NCI-H1694 treated with DMSO at 0.1 percent for 48 hours (cell line): ENCODE measurements around the gene DENND2A.
A peak's percentile ranks its signal among the peaks of the same experiment; 100 is the strongest.
"Not testable (repeated sequence)": the region's sequence is repeated elsewhere in the genome, so short reads cannot be mapped to it uniquely, and the experiment has no call there.

Experiments
- DNase-seq: peaks from one replicate; lab custom pipeline; 2025; lab: John Stamatoyannopoulos, UW

The DENND2A gene

GRCh38 chr7:140640727-140641523 lies at the start of gene DENND2A:
TSS of gene DENND2A (minus strand) at chr7:140640813. CDS start at chr7:140602397, 38,416 bp downstream.
- peak; percentile 28 for DNase-seq

- no peak for DNase-seq
These were observed 48.9 kb upstream of the DENND2A start for GRCh38 chr7:140689199-140690152.

GRCh38 chr7:140688341-140688740 lies 47.7 kb upstream of the DENND2A start:
- DNase-seq, result no peak

- DNase-seq, result no peak
These were observed 46.3 kb upstream of the DENND2A start for GRCh38 chr7:140686921-140687320.

- DNase-seq, result no peak
These were observed 44.9 kb upstream of the DENND2A start for GRCh38 chr7:140685407-140686087.

GRCh38 chr7:140684066-140684950 lies 43.7 kb upstream of the DENND2A start:
- DNase-seq, result no peak

- no peak for DNase-seq
These were observed 43.0 kb upstream of the DENND2A start for GRCh38 chr7:140683657-140684056.

GRCh38 chr7:140681766-140682165 lies 41.2 kb upstream of the DENND2A start:
- DNase-seq, result no peak

- DNase-seq, result no peak
These were observed 40.3 kb upstream of the DENND2A start for GRCh38 chr7:140680886-140681285.

- no peak for DNase-seq
These were observed 38.6 kb upstream of the DENND2A start for GRCh38 chr7:140679186-140679585.

- DNase-seq, result no peak
These were observed 38.2 kb upstream of the DENND2A start for GRCh38 chr7:140678816-140679130.

- DNase-seq, result no peak
These were observed 37.6 kb upstream of the DENND2A start for GRCh38 chr7:140678081-140678815.

GRCh38 chr7:140677496-140677895 lies 36.9 kb upstream of the DENND2A start:
- no peak for DNase-seq

- DNase-seq, result not testable (repeated sequence)
These were observed 36.3 kb upstream of the DENND2A start for GRCh38 chr7:140676956-140677355.

- no peak for DNase-seq
These were observed 35.7 kb upstream of the DENND2A start for GRCh38 chr7:140676306-140676705.

- no peak for DNase-seq
These were observed 35.1 kb upstream of the DENND2A start for GRCh38 chr7:140675726-140676125.

- no peak for DNase-seq
These were observed 34.5 kb upstream of the DENND2A start for GRCh38 chr7:140674899-140675701.

- no peak for DNase-seq
These were observed 33.8 kb upstream of the DENND2A start for GRCh38 chr7:140674356-140674800.

- DNase-seq, result no peak
These were observed 33.2 kb upstream of the DENND2A start for GRCh38 chr7:140673774-140674155.
